Measurements from ENCODE around the gene CENPQ.

GRCh38 chr6:49524541-49524940, 61.4 kb downstream of the CENPQ start:
- TF ChIP-seq, protein P1, sequence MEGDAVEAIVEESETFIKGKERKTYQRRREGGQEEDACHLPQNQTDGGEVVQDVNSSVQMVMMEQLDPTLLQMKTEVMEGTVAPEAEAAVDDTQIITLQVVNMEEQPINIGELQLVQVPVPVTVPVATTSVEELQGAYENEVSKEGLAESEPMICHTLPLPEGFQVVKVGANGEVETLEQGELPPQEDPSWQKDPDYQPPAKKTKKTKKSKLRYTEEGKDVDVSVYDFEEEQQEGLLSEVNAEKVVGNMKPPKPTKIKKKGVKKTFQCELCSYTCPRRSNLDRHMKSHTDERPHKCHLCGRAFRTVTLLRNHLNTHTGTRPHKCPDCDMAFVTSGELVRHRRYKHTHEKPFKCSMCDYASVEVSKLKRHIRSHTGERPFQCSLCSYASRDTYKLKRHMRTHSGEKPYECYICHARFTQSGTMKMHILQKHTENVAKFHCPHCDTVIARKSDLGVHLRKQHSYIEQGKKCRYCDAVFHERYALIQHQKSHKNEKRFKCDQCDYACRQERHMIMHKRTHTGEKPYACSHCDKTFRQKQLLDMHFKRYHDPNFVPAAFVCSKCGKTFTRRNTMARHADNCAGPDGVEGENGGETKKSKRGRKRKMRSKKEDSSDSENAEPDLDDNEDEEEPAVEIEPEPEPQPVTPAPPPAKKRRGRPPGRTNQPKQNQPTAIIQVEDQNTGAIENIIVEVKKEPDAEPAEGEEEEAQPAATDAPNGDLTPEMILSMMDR (IDR thresholded peaks at IDR 0.05; ENCODE audit: low read depth, low read length): no peak
- no peak for TF ChIP-seq EZH2phosphoT487 (IDR thresholded peaks at IDR 0.05; ENCODE audit: low read depth)

Measured in OCI-LY3 (cell line).